GM06990 (cell line): Measurements from ENCODE around the gene NFE2L3.
"Not testable (repeated sequence)": the region's sequence is repeated elsewhere in the genome, so short reads cannot be mapped to it uniquely, and the experiment has no call there.

Source experiments
- DNase-seq: peaks from one replicate; pipeline ENCODE4 v3.0.0-alpha.2; 2011; ENCODE audit not compliant: insufficient read length; ENCODE audit errors: extremely low read depth
- H3K27me3 ChIP-seq: replicated peaks from 2 replicates; pipeline ENCODE4 v1.6.0; 2011; ENCODE audit warnings: low read length; ENCODE audit not compliant: control insufficient read depth, insufficient read depth
- H3K36me3 ChIP-seq: 2 replicates; pipeline ENCODE4 v1.5.1; 2011; ENCODE audit warnings: low read length; ENCODE audit not compliant: control insufficient read depth, insufficient read depth
- H3K4me3 ChIP-seq: replicated peaks from 2 replicates; pipeline ENCODE4 v1.5.1; 2011; ENCODE audit warnings: low read depth, mild to moderate bottlenecking, control low read depth, low read length
- TF ChIP-seq, protein P1 (sequence below): IDR thresholded peaks from 2 replicates; pipeline ENCODE4 v1.5.1; 2011; ENCODE audit warnings: low read length, control low read depth, mild to moderate bottlenecking, inconsistent platforms; ENCODE audit not compliant: insufficient read depth, poor library complexity, severe bottlenecking

The NFE2L3 gene

DNA sequence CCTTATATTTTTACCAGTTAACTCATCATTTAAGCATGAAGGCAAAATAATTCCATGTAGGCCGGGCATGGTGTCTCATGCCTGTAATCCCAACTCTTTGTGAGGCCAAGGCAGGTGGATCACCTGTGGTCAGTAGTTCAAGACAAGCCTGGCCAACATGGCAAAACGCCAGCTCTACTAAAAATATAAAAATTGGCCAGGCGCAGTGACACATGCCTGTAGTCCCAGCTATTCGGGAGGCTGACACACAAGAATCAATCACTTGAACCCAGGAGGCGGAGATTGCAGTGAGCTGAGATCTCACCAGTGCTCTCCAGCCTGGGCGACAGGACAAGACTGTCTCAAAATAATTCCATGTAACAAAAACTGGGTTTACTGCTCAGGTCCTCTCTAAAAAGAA lies 30.3 kb downstream of the NFE2L3 start:
- TF ChIP-seq, protein P1, sequence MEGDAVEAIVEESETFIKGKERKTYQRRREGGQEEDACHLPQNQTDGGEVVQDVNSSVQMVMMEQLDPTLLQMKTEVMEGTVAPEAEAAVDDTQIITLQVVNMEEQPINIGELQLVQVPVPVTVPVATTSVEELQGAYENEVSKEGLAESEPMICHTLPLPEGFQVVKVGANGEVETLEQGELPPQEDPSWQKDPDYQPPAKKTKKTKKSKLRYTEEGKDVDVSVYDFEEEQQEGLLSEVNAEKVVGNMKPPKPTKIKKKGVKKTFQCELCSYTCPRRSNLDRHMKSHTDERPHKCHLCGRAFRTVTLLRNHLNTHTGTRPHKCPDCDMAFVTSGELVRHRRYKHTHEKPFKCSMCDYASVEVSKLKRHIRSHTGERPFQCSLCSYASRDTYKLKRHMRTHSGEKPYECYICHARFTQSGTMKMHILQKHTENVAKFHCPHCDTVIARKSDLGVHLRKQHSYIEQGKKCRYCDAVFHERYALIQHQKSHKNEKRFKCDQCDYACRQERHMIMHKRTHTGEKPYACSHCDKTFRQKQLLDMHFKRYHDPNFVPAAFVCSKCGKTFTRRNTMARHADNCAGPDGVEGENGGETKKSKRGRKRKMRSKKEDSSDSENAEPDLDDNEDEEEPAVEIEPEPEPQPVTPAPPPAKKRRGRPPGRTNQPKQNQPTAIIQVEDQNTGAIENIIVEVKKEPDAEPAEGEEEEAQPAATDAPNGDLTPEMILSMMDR = no peak
- DNase-seq = no peak
- no peak overlapping the region for H3K4me3 ChIP-seq
- H3K27me3 ChIP-seq = no peaks in the 10 kb centered on the region
- H3K36me3 ChIP-seq = peaks cover 3% of the 10 kb centered on the region

DNA sequence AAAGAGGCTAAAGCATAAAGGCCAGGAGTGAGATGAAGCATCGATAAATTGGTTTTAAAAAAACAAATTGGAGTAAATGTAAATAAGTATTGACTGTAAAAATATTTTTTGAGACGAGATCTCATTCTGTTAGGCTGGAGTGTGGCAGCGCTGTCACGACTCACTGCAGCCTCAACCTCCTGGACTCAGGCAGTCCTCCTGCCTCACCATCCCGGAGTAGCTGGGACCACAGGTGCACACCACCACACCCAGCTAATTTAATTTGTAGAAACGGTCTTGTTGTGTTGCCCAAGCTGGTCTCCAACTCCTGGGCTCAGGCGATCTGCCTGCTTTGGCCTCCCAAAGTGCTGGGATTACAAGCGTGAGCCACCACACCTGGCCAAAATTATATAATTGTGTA lies 30.7 kb downstream of the NFE2L3 start:
- Histone ChIP-seq H3K36me3 (peaks cover 3% of the 10 kb centered on the region), H3K27me3 (no peaks in the 10 kb centered on the region), H3K4me3 (no peak overlapping the region)
- DNase-seq = no peak
- TF ChIP-seq, protein P1 = no peak

DNA sequence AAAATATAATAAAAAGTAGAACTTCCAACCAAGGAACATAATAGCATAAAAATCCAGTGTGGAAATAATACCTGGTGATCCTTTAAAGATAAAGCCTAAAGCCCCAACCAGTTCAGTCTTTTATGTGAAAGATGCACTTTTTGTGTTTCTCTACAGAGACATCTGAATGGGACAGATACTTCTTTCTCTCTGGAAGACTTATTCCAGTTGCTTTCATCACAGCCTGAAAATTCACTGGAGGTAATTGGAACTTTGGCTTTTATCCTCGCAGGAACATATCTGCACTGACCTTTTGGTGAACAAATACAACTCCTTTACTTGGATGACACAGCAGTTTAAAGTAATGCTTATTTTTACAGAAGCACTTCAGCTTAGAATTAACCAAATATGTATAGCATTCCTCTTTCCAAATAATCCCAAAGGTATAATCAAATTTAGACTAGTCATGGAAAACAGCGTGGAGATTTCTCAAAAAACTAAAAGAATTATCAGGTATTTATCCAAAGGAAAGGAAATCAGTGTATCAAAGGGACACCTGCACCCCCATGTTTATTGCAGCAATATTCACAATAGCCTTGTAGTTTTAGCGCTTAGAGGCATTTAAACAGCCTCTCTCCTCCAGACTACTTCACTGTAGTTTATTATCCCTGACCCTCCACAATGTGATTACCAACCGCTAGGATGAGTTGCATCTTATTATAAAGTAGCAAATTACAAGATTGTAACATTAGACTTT lies 31.7 kb downstream of the NFE2L3 start:
- H3K36me3 ChIP-seq = no peaks in the 10 kb centered on the region; the same call in 1 of the 2 replicates
- TF ChIP-seq, protein P1 = no peak

DNA sequence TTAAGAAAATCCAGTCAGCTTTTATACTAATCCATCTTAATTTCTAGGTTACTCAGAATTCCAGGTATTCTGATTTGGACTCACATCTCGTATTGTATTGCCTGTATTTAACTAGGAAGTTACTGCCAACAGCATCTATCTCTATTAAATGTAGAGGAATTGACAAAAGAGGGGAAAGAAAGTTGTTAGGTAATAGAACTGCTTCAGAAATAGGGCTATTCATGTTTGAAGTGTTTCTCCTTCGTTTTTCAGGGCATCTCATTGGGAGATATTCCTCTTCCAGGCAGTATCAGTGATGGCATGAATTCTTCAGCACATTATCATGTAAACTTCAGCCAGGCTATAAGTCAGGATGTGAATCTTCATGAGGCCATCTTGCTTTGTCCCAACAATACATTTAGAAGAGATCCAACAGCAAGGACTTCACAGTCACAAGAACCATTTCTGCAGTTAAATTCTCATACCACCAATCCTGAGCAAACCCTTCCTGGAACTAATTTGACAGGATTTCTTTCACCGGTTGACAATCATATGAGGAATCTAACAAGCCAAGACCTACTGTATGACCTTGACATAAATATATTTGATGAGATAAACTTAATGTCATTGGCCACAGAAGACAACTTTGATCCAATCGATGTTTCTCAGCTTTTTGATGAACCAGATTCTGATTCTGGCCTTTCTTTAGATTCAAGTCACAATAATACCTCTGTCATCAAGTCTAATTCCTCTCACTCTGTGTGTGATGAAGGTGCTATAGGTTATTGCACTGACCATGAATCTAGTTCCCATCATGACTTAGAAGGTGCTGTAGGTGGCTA lies 32.5 kb downstream of the NFE2L3 start:
- not testable (repeated sequence) for H3K36me3 ChIP-seq, DNase-seq, H3K4me3 ChIP-seq, H3K27me3 ChIP-seq

More for the DNA sequence above, 31.7 kb downstream of the NFE2L3 start:
- no peak for DNase-seq
- H3K27me3 ChIP-seq = no peaks in the 10 kb centered on the region
- H3K4me3 ChIP-seq = no peak overlapping the region

DNA sequence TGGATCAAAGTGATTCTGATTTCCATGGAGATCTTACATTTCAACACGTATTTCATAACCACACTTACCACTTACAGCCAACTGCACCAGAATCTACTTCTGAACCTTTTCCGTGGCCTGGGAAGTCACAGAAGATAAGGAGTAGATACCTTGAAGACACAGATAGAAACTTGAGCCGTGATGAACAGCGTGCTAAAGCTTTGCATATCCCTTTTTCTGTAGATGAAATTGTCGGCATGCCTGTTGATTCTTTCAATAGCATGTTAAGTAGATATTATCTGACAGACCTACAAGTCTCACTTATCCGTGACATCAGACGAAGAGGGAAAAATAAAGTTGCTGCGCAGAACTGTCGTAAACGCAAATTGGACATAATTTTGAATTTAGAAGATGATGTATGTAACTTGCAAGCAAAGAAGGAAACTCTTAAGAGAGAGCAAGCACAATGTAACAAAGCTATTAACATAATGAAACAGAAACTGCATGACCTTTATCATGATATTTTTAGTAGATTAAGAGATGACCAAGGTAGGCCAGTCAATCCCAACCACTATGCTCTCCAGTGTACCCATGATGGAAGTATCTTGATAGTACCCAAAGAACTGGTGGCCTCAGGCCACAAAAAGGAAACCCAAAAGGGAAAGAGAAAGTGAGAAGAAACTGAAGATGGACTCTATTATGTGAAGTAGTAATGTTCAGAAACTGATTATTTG lies 33.3 kb downstream of the NFE2L3 start:
- TF ChIP-seq, protein P1 = no peak
- no peak for DNase-seq
- Histone ChIP-seq H3K36me3 (peaks cover 1% of the 10 kb centered on the region; the same call in 1 of the 2 replicates), H3K27me3 (no peaks in the 10 kb centered on the region), H3K4me3 (no peak overlapping the region)

DNA sequence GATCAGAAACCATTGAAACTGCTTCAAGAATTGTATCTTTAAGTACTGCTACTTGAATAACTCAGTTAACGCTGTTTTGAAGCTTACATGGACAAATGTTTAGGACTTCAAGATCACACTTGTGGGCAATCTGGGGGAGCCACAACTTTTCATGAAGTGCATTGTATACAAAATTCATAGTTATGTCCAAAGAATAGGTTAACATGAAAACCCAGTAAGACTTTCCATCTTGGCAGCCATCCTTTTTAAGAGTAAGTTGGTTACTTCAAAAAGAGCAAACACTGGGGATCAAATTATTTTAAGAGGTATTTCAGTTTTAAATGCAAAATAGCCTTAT lies 33.8 kb downstream of the NFE2L3 start:
- Histone ChIP-seq H3K36me3 (peaks cover 5% of the 10 kb centered on the region; the same call in 1 of the 2 replicates), H3K27me3 (no peaks in the 10 kb centered on the region), H3K4me3 (no peak overlapping the region)
- DNase-seq = no peak
- TF ChIP-seq, protein P1 = no peak
